Measurements from ENCODE around the gene BTD.
A peak's percentile ranks its signal among the peaks of the same experiment; 100 is the strongest.

Gene BTD

DNA sequence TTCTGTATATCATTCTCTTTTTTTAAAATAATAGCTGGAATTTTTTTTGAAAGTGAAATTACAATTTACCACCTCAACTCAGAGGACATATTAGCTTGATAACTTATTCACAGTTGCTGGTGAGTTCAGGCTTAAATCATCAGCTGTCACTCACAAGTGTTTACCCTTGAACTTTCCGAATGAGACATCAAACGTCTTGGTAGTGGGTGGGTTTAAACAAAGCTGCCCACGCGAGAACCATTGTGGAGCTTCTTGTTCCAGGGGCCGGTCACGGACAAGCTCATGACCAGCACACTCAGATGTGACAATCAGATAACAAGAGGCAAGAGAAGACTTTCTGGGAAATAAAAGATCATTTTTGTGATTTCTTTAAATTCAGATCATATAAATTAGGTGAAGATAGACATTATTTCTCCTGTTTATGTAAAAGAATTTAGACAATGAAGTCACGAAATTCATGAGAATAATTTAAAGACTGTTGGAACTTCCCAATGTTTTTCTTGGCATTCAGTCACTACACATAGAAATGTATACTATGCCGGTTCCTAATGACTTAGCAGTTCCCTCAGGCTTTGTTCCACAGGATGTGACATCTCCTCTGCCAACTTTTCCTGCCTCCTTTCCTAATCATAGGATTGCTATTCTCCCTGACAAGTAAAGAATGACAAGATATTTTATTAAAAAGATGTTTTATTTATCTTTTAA is 29.3 kb downstream of the BTD start:
- peak; percentile 41; the same call in 2 of the 3 replicates for ATAC-seq (ENCODE audit: insufficient read depth, low read depth)
- H3K27ac ChIP-seq (ENCODE audit: low read length), result peak overlapping the region; percentile 68

DNA sequence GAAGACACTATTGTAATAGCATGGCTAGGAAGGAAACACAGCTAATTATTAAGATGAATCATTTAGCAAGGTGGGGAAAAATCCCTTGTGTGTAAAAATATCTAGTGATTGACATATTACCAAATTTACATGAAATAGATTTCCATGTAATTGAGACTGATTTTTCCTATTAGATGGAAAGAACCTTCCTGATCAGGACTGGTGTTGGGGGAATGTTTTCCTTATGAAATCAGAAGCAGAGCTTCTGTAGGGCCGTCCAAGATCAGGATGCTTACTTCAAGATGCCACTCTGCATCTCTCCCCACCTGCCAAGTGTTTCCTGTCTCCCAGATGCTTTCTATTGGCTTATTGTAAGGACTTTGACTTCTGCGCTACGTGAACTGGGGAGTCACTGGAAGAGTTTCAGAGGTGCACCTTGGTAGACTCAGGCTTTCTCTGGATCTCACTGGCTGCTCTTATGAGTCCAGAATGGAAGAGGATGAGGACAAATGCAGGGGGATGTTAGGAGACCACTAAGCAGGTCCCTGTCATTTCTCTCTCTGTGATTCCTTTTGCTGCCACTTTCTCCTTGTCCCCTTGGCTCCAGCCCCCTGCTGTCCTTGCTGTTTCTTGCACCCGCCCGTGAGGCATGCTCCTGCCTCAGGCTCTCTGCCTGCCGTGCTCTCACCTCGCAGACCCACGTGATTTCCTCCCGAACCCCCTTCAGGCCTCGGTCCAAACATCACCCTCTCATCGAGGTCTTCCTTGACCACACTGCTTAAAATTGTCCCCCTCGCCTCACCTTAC is 30.1 kb downstream of the BTD start:
- DNase-seq (no peak), ATAC-seq (ENCODE audit: insufficient read depth, low read depth) (no peak)
- no peak overlapping the region for H2AFZ ChIP-seq (ENCODE audit: low read depth, low read length)
- H3K27me3 ChIP-seq (ENCODE audit: insufficient read depth, low read length, poor library complexity), result no peaks in the 10 kb centered on the region
- no peak overlapping the region for H3K4me3 ChIP-seq (ENCODE audit: low read depth in 1 of 2, low read length in 2 of 2)
- H3K27ac ChIP-seq (ENCODE audit: low read length), result peak overlapping the region; percentile 5
- H3K4me1 ChIP-seq (ENCODE audit: insufficient read depth, low read length), result peaks cover 40% of the 10 kb centered on the region
- H3K79me2 ChIP-seq (ENCODE audit: insufficient read depth, low read length), result no peaks in the 10 kb centered on the region
- H3K4me2 ChIP-seq (ENCODE audit: insufficient read depth, low read length), result no peak overlapping the region
- no peaks in the 10 kb centered on the region for H3K9me3 ChIP-seq (ENCODE audit: insufficient read depth, low read length, severe bottlenecking)
- TF ChIP-seq, protein P1, sequence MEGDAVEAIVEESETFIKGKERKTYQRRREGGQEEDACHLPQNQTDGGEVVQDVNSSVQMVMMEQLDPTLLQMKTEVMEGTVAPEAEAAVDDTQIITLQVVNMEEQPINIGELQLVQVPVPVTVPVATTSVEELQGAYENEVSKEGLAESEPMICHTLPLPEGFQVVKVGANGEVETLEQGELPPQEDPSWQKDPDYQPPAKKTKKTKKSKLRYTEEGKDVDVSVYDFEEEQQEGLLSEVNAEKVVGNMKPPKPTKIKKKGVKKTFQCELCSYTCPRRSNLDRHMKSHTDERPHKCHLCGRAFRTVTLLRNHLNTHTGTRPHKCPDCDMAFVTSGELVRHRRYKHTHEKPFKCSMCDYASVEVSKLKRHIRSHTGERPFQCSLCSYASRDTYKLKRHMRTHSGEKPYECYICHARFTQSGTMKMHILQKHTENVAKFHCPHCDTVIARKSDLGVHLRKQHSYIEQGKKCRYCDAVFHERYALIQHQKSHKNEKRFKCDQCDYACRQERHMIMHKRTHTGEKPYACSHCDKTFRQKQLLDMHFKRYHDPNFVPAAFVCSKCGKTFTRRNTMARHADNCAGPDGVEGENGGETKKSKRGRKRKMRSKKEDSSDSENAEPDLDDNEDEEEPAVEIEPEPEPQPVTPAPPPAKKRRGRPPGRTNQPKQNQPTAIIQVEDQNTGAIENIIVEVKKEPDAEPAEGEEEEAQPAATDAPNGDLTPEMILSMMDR (IDR thresholded peaks at IDR 0.05; ENCODE audit: borderline replicate concordance, extremely low read depth, low read length, poor library complexity, severe bottlenecking), result no peak
- H3K9ac ChIP-seq (ENCODE audit: low read depth, low read length), result no peak overlapping the region
- H3K36me3 ChIP-seq (ENCODE audit: insufficient read depth, low read length), result no peaks in the 10 kb centered on the region
- no peaks in the 10 kb centered on the region for H4K20me1 ChIP-seq (ENCODE audit: insufficient read depth, low read length)

More for the DNA sequence above, 29.3 kb downstream of the BTD start:
- H3K9me3 ChIP-seq (ENCODE audit: insufficient read depth, low read length, severe bottlenecking), result no peaks in the 10 kb centered on the region
- no peak for DNase-seq
- peak overlapping the region; percentile 54 for H3K4me2 ChIP-seq (ENCODE audit: insufficient read depth, low read length)
- peak overlapping the region; percentile 2; the same call in 1 of the 2 replicates for H3K9ac ChIP-seq (ENCODE audit: low read depth, low read length)
- no peaks in the 10 kb centered on the region for H3K27me3 ChIP-seq (ENCODE audit: insufficient read depth, low read length, poor library complexity)
- H3K4me3 ChIP-seq (ENCODE audit: low read depth in 1 of 2, low read length in 2 of 2), result no peak overlapping the region
- no peaks in the 10 kb centered on the region for H3K79me2 ChIP-seq (ENCODE audit: insufficient read depth, low read length)
- H3K36me3 ChIP-seq (ENCODE audit: insufficient read depth, low read length), result no peaks in the 10 kb centered on the region
- peaks cover 31% of the 10 kb centered on the region for H3K4me1 ChIP-seq (ENCODE audit: insufficient read depth, low read length)
- H2AFZ ChIP-seq (ENCODE audit: low read depth, low read length), result peak overlapping the region; percentile 58; the same call in 1 of the 2 replicates
- TF ChIP-seq, protein P1 (IDR thresholded peaks at IDR 0.05; ENCODE audit: borderline replicate concordance, extremely low read depth, low read length, poor library complexity, severe bottlenecking), result no peak
- TF ChIP-seq EZH2 (IDR thresholded peaks at IDR 0.05; ENCODE audit: borderline replicate concordance, low read depth, low read length, severe bottlenecking), result no peak
- no peaks in the 10 kb centered on the region for H4K20me1 ChIP-seq (ENCODE audit: insufficient read depth, low read length)

DNA sequence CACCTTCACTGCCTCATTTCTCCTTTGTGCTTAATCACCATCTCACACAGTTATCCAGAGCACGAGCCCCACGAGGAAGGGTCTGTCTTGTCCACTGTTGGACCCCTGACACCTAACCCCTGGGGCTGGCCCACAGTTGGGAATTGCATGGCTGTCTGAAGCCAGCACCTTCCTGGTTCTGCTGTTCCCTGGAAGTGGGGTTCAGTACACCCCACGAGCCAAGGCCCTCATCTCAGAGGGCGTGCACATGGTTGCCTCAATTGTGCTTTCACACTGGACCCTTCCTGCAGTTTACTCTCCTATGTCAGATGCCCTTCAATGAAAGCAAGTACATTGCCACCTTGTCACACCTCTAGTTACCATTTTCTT is 30.7 kb downstream of the BTD start:
- DNase-seq (no peak), ATAC-seq (ENCODE audit: insufficient read depth, low read depth) (no peak)
- H3K79me2 ChIP-seq (ENCODE audit: insufficient read depth, low read length), result no peaks in the 10 kb centered on the region
- no peak overlapping the region for H2AFZ ChIP-seq (ENCODE audit: low read depth, low read length)
- no peak for TF ChIP-seq EZH2 (IDR thresholded peaks at IDR 0.05; ENCODE audit: borderline replicate concordance, low read depth, low read length, severe bottlenecking)
- TF ChIP-seq, protein P1 (IDR thresholded peaks at IDR 0.05; ENCODE audit: borderline replicate concordance, extremely low read depth, low read length, poor library complexity, severe bottlenecking), result no peak
- no peak overlapping the region for H3K9ac ChIP-seq (ENCODE audit: low read depth, low read length)
- H3K9me3 ChIP-seq (ENCODE audit: insufficient read depth, low read length, severe bottlenecking), result no peaks in the 10 kb centered on the region
- H3K27me3 ChIP-seq (ENCODE audit: insufficient read depth, low read length, poor library complexity), result no peaks in the 10 kb centered on the region
- H3K4me2 ChIP-seq (ENCODE audit: insufficient read depth, low read length), result no peak overlapping the region
- H4K20me1 ChIP-seq (ENCODE audit: insufficient read depth, low read length), result no peaks in the 10 kb centered on the region
- peaks cover 45% of the 10 kb centered on the region for H3K4me1 ChIP-seq (ENCODE audit: insufficient read depth, low read length)
- H3K36me3 ChIP-seq (ENCODE audit: insufficient read depth, low read length), result no peaks in the 10 kb centered on the region
- H3K4me3 ChIP-seq (ENCODE audit: low read depth in 1 of 2, low read length in 2 of 2), result no peak overlapping the region
- H3K27ac ChIP-seq (ENCODE audit: low read length), result no peak overlapping the region; the same call in 1 of the 2 replicates

All from DND-41 (cell line).